HCT116 (cell line): Measurements from ENCODE around the gene ID1. TPM values are rescaled to one million over a fixed set of nuclear protein-coding genes. Genes with fewer than 3 reads are reported as not detected.
"Not testable (repeated sequence)": the region's sequence is repeated elsewhere in the genome, so short reads cannot be mapped to it uniquely, and the experiment has no call there.

ENCODE experiments used
- ATAC-seq: fragments of 200-7000 bp; cut with Tn5 transposase; 2 replicates; pipeline ENCODE4 v1.9.1; 2020; ENCODE audit warnings: mild to moderate bottlenecking, moderate library complexity
- BruUV-seq: library from RNA; stranded (reverse); fragments of 400-500 nt; replicated peaks from 2 replicates; lab custom pipeline; 2021; lab: Mats Ljungman, UMichigan
- CTCF ChIA-PET: fragments of 300-600 bp; sonication (Branson Sonifier 250); formaldehyde crosslinking; loops from one replicate; lab custom pipeline; 2021; ENCODE audit warnings: antibody characterized with exemption; lab: Charles Lee
- POLR2A ChIA-PET: fragments of 300-600, 350-600 bp; sonication (Branson Sonifier 250); formaldehyde crosslinking; loops from one replicate; lab custom pipeline; 2021; ENCODE audit warnings: antibody characterized with exemption; lab: Charles Lee
- RAD21 ChIA-PET, 2 experiments: fragments of 300-600 bp; sonication (Branson Sonifier 250); formaldehyde crosslinking; loops; one replicate each; lab custom pipeline; 2023; ENCODE audit warnings: low total read pairs in 2 of 2; ENCODE audit not compliant: uncharacterized antibody in 2 of 2, unreplicated experiment in 2 of 2, low non-redundant PET in 1 of 2; lab: Charles Lee
- DNase-seq: peaks from one replicate; pipeline ENCODE4 v3.0.0-alpha.2; 2010; ENCODE audit warnings: low read depth, low spot score
- H2AFZ ChIP-seq: fragments of 200-600 bp; shearing (Covaris generic), sonication (generic); 2 replicates; pipeline ENCODE4 v1.6.1; 2017; ENCODE audit warnings: low read depth, mixed run types, mixed read lengths, antibody characterized with exemption, low read length; ENCODE audit not compliant: poor library complexity, severe bottlenecking
- H3K27ac ChIP-seq: 2 replicates; pipeline ENCODE4 v1.5.1; 2012; ENCODE audit warnings: low read depth, low read length
- H3K27me3 ChIP-seq: fragments of 200-600 bp; sonication (generic); 2 replicates; pipeline ENCODE4 v1.6.1; 2016; ENCODE audit warnings: mixed run types, low read length, mixed read lengths; ENCODE audit not compliant: insufficient read depth
- H3K36me3 ChIP-seq, 2 experiments: fragments of 200-500 bp in 1 of 2; fragments of 200-600 bp in 1 of 2; sonication (Bioruptor generic) in 1 of 2; sonication (generic) in 1 of 2; 2 replicates each; pipeline versions ENCODE4 v1.5.1 to v1.6.1; 2014 to 2016; ENCODE audit warnings: low read length in 2 of 2, inconsistent platforms in 1 of 2, mixed read lengths in 1 of 2, mixed run types in 1 of 2; ENCODE audit not compliant: insufficient read depth in 2 of 2, control insufficient read depth in 1 of 2
- H3K4me1 ChIP-seq, 2 experiments: fragments of 200-600 bp in 1 of 2; sonication (generic) in 1 of 2; 2 replicates each; pipeline versions ENCODE4 v1.5.1 to v1.6.1; 2012 to 2017; ENCODE audit warnings: low read length in 2 of 2, inconsistent platforms in 1 of 2, mild to moderate bottlenecking in 1 of 2, mixed read lengths in 1 of 2, mixed run types in 1 of 2, moderate library complexity in 1 of 2; ENCODE audit not compliant: insufficient read depth in 2 of 2, control insufficient read depth in 1 of 2
- H3K4me2 ChIP-seq: fragments of 200-600 bp; sonication (generic); 2 replicates; pipeline ENCODE4 v1.6.1; 2017; ENCODE audit warnings: mixed run types, low read length, mixed read lengths
- H3K4me3 ChIP-seq, 2 experiments: fragments of 200-600 bp in 1 of 2; sonication (generic) in 1 of 2; replicated peaks in 1 of 2; 2 replicates each; pipeline ENCODE4 v1.5.1; 2011 to 2016; ENCODE audit warnings: low read length in 2 of 2, control low read depth in 1 of 2, low read depth in 1 of 2, mild to moderate bottlenecking in 1 of 2, mixed read lengths in 1 of 2, mixed run types in 1 of 2
- H3K79me2 ChIP-seq: fragments of 200-600 bp; sonication (generic); 2 replicates; pipeline ENCODE4 v1.6.1; 2017; ENCODE audit warnings: mild to moderate bottlenecking, mixed run types, low read length, moderate library complexity, mixed read lengths; ENCODE audit not compliant: insufficient read depth
- H3K9ac ChIP-seq: fragments of 200-600 bp; sonication (generic); 2 replicates; pipeline ENCODE4 v1.6.1; 2016; ENCODE audit warnings: low read length, mixed read lengths
- H3K9me2 ChIP-seq: fragments of 200-600 bp; sonication (generic), shearing (Covaris generic); 2 replicates; pipeline ENCODE4 v1.6.1; 2017; ENCODE audit warnings: mixed run types, mild to moderate bottlenecking, moderate library complexity; ENCODE audit not compliant: insufficient read depth
- H3K9me3 ChIP-seq, 2 experiments: fragments of 200-500 bp in 1 of 2; fragments of 200-600 bp in 1 of 2; sonication (Bioruptor generic) in 1 of 2; sonication (generic) in 1 of 2; 2 replicates each; pipeline ENCODE4 v1.6.1; 2014 to 2017; ENCODE audit warnings: low read length in 2 of 2, mixed read lengths in 2 of 2, inconsistent platforms in 1 of 2, low read depth in 1 of 2, mild to moderate bottlenecking in 1 of 2, mixed run types in 1 of 2, moderate library complexity in 1 of 2; ENCODE audit not compliant: control insufficient read depth in 1 of 2, insufficient read depth in 1 of 2
- H4K20me1 ChIP-seq: fragments of 200-600 bp; sonication (generic), shearing (Covaris generic); 2 replicates; pipeline ENCODE4 v1.6.1; 2017; ENCODE audit warnings: mixed run types, mild to moderate bottlenecking, moderate library complexity; ENCODE audit not compliant: insufficient read depth
- CEBPB ChIP-seq: IDR thresholded peaks from 2 replicates; pipeline ENCODE4 v1.6.1; 2012; ENCODE audit warnings: low read depth
- CTCF ChIP-seq, 3 experiments: fragments of 200-600 bp in 1 of 3; sonication (generic) in 1 of 3; IDR thresholded peaks in 2 of 3; conservative IDR thresholded peaks in 1 of 3; 2 replicates each; pipeline ENCODE4 v1.5.1; 2012 to 2017; ENCODE audit warnings: low read depth in 2 of 3, low read length in 2 of 3, antibody characterized with exemption in 1 of 3, borderline replicate concordance in 1 of 3, control low read depth in 1 of 3, mild to moderate bottlenecking in 1 of 3, mixed read lengths in 1 of 3, mixed run types in 1 of 3, moderate library complexity in 1 of 3; ENCODE audit not compliant: insufficient read depth in 1 of 3
- EZH2 ChIP-seq: fragments of 200-600 bp; sonication (generic); IDR thresholded peaks from 2 replicates; pipeline ENCODE4 v1.6.1; 2017; ENCODE audit warnings: antibody characterized with exemption, mixed run types
- POLR2AphosphoS5 ChIP-seq: IDR thresholded peaks from 2 replicates; pipeline ENCODE4 v1.6.1; 2011; ENCODE audit warnings: mild to moderate bottlenecking, low read depth, low read length, moderate library complexity
- ZFX ChIP-seq: fragments of 450-650 bp; IDR thresholded peaks from 2 replicates; pipeline ENCODE4 v1.6.1; 2017
- intact Hi-C: fragments of 100-400 bp; cut with micrococcal nuclease; formaldehyde crosslinking; loops from 2 replicates; pipeline ENCODE4 v1.10.0; 2022
- total RNA-seq: library from RNA; stranded (reverse); gene quantifications from one replicate; pipeline ENCODE4 v1.2.1, GENCODE V29; 2021; ENCODE audit not compliant: unreplicated experiment

Gene ID1
- total RNA-seq, 1 experiment from 2014 or later: 811 TPM

- not testable (repeated sequence) for H3K36me3 ChIP-seq, H2AFZ ChIP-seq, ATAC-seq, H3K79me2 ChIP-seq, H3K4me2 ChIP-seq, DNase-seq, H3K9me3 ChIP-seq, H3K9me2 ChIP-seq, H4K20me1 ChIP-seq, BruUV-seq, H3K27me3 ChIP-seq, H3K4me3 ChIP-seq
- RAD21 ChIA-PET: interaction anchor here (0.6 to 4.6 kb wide), 20 partner anchors 9 to 199 kb away, joined by 3 to 102 read pairs (median 6); no protein-coding TSS in a partner anchor
- intact Hi-C loops: loop anchor here (2.0 to 5.0 kb wide), 4 partner anchors 97 to 300 kb away; partner anchors contain the start of gene HM13
- POLR2A ChIA-PET: interaction anchor here (0.9 to 20.0 kb wide), 13 partner anchors 8 to 111 kb away, joined by 3 to 1106 read pairs (median 5); a partner anchor contains a TSS
- CTCF ChIA-PET: interaction anchor here (0.6 to 8.2 kb wide), 29 partner anchors 8 to 298 kb away, joined by 3 to 589 read pairs (median 4); partner anchors contain the start of genes BCL2L1, DEFB123 and ID1
- Histone ChIP-seq H3K9ac (peak overlapping the region; percentile 47), H3K27ac (peak overlapping the region; percentile 98), H3K4me1 (peaks cover 48 to 58% of the 10 kb centered on the region in 2 experiments)
These were observed 7.2 kb downstream of the ID1 start for GRCh38 chr20:31612271-31612640.

GRCh38 chr20:31615416-31615815 lies 10.3 kb downstream of the ID1 start:
- H3K4me1 ChIP-seq: peaks cover 23 to 26% of the 10 kb centered on the region in 2 experiments
- no peak overlapping the region for H2AFZ ChIP-seq
- no peak overlapping the region for H3K4me2 ChIP-seq
- no peaks in the 10 kb centered on the region for H3K79me2 ChIP-seq
- H3K27ac ChIP-seq: no peak overlapping the region
- intact Hi-C loops: no loop called here
- H3K36me3 ChIP-seq: no peaks in the 10 kb centered on the region
- RAD21 ChIA-PET: no interaction called here
- ATAC-seq (no peak), DNase-seq (no peak)
- H3K9me3 ChIP-seq: no peaks in the 10 kb centered on the region
- CTCF ChIA-PET: interaction anchor here (0.7 to 2.4 kb wide), 3 partner anchors 19 to 58 kb away, joined by 3 to 9 read pairs (median 4); no protein-coding TSS in a partner anchor
- BruUV-seq: no TSS peak
- H3K9ac ChIP-seq: no peak overlapping the region
- H3K9me2 ChIP-seq: no peaks in the 10 kb centered on the region
- no peaks in the 10 kb centered on the region for H3K27me3 ChIP-seq
- POLR2A ChIA-PET: no interaction called here
- H4K20me1 ChIP-seq: no peaks in the 10 kb centered on the region
- TF ChIP-seq ZFX: no peak
- TF ChIP-seq CEBPB: no peak
- TF ChIP-seq CTCF (IDR thresholded peaks at IDR 0.05 in 2 of 3, conservative IDR thresholded peaks at IDR 0.05 in 1 of 3; ENCODE audit: borderline replicate concordance in 1 of 3, insufficient read depth in 1 of 3, low read depth in 2 of 3, low read length in 2 of 3): no peak
- no peak for TF ChIP-seq EZH2
- TF ChIP-seq POLR2AphosphoS5: no peak
- H3K4me3 ChIP-seq: no peak overlapping the region
